ENCODE results near the gene CCNG2. TPM values are rescaled to one million over a fixed set of nuclear protein-coding genes. Genes with fewer than 3 reads are reported as not detected.

Gene CCNG2
- total and polyA plus RNA-seq, 2 of the 13 experiments (the other 11 are each of a cell fraction or from before 2014, with no cell fraction given) = 3.9 to 11.5 TPM

DNA sequence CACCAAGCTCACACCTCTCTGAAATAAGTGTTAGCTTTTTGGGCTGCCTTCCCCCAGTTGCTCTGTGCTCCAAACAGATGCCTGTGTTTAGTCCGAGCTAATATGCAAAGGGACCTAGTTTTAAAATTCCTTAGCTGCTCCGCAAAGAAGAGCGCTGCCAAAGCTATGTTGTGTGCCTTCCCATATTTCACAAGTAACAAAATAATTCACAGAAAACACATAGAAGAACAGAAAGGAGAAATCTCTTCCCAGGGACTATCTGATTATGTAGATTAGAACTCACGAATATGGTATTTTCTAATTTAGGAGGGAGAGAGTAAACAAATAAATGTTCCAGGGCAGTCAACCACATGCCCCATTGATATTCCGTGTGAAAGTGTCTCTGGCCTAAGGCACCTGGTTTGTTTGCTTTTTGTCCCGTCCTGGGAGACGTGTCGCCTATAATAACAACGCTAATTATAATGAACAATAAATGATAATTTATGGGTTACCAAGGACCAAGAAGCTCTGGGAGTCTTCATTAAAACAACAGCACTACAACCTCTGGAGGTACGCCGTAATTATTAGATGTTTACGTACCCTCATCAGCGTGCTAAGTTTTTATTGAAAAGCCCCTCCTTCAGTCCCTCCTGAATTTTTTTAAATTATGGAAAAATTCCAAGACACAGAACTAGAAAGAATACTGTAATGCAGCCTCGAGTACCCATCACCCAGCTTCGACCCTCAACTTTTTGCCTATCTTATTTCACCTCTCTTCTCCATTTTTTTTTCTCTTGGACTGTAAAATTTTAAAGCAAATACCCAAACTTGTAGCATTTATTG lies 1.2 kb upstream of the CCNG2 start (continued):
- TF ChIP-seq, protein P1, sequence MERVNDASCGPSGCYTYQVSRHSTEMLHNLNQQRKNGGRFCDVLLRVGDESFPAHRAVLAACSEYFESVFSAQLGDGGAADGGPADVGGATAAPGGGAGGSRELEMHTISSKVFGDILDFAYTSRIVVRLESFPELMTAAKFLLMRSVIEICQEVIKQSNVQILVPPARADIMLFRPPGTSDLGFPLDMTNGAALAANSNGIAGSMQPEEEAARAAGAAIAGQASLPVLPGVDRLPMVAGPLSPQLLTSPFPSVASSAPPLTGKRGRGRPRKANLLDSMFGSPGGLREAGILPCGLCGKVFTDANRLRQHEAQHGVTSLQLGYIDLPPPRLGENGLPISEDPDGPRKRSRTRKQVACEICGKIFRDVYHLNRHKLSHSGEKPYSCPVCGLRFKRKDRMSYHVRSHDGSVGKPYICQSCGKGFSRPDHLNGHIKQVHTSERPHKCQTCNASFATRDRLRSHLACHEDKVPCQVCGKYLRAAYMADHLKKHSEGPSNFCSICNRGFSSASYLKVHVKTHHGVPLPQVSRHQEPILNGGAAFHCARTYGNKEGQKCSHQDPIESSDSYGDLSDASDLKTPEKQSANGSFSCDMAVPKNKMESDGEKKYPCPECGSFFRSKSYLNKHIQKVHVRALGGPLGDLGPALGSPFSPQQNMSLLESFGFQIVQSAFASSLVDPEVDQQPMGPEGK (CRISPR knock-in tag; IDR thresholded peaks at IDR 0.05) = no peak
- no peak for TF ChIP-seq SOX6 (IDR thresholded peaks at IDR 0.05)
- TF ChIP-seq SOX6 (CRISPR knock-in tag; IDR thresholded peaks at IDR 0.05) = no peak
- TF ChIP-seq ZFP90 (CRISPR knock-in tag; IDR thresholded peaks at IDR 0.05; ENCODE audit: borderline replicate concordance) = no peak
- no peak for TF ChIP-seq RFX5 (IDR thresholded peaks at IDR 0.05; ENCODE audit: low read depth, low read length)
- TF ChIP-seq, protein P2, sequence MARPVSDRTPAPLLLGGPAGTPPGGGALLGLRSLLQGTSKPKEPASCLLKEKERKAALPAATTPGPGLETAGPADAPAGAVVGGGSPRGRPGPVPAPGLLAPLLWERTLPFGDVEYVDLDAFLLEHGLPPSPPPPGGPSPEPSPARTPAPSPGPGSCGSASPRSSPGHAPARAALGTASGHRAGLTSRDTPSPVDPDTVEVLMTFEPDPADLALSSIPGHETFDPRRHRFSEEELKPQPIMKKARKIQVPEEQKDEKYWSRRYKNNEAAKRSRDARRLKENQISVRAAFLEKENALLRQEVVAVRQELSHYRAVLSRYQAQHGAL (CRISPR knock-in tag; IDR thresholded peaks at IDR 0.05; ENCODE audit: not compliant biosample characterization) = no peak
- 0 out of 2 replicates have a peak, but pooled peaks have one; percentile 6 for TF ChIP-seq NAIF1 (CRISPR knock-in tag; IDR thresholded peaks at IDR 0.05; ENCODE audit: borderline replicate concordance)
- TF ChIP-seq ZMYM3 (CRISPR knock-in tag; IDR thresholded peaks at IDR 0.05) = no peak
- TF ChIP-seq KAT2B (IDR thresholded peaks at IDR 0.05; ENCODE audit: borderline replicate concordance, low read depth, low read length) = no peak
- no peak for TF ChIP-seq ZNF703 (CRISPR knock-in tag; IDR thresholded peaks at IDR 0.05; ENCODE audit: borderline replicate concordance)
- 0 out of 2 replicates have a peak, but pooled peaks have one; percentile 38 for TF ChIP-seq RELA (CRISPR knock-in tag; IDR thresholded peaks at IDR 0.05)
- no peak for TF ChIP-seq ZNF292 (CRISPR knock-in tag; IDR thresholded peaks at IDR 0.05; ENCODE audit: borderline replicate concordance, low read depth)
- TF ChIP-seq ZSCAN31 (CRISPR knock-in tag; IDR thresholded peaks at IDR 0.05; ENCODE audit: low read depth) = no peak
- no peak for TF ChIP-seq ZNF777 (CRISPR knock-in tag; IDR thresholded peaks at IDR 0.05)

Measured in HepG2 (cell line).